HL-60/S4 (cell line): ENCODE measurements around the gene SFTPA1.
"Not testable (repeated sequence)": the region's sequence is repeated elsewhere in the genome, so short reads cannot be mapped to it uniquely, and the experiment has no call there.

Experiments
- in situ Hi-C: fragments of 300-500 bp; cut with MboI; formaldehyde crosslinking; loops from 2 replicates; pipeline ENCODE4 v1.14.3; 2022; ENCODE audit warnings: low sequenced_read_pairs

SFTPA1 gene

DNA sequence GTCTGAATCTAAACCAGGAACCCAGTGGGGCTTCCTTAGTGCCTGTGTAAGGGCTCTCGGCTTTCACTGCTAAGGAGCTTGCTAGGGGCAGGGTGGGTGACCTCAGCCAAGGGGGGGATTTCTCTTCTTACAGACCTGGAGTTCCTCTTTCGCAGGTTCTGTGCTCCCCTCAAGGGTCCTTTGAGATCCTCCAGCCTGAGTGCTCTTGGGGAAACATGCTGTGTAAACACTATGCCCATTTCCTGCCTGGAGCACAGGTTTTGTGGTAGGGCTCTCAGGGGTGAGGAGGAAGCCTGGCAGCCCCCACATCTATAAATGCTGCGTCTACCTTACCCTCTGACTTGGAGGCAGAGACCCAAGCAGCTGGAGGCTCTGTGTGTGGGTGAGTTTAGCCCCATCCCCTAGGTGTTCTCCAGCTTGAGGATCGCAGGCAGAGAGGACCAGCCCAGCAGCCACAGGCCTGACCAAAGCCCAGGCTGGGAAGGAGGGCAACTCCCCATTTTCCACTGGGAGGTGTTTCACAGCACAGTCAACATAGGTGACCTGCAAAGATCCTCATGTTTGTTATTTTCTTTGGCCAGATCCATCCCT lies at the start of gene SFTPA1:
SFTPA1 (plus strand) TSS at position 339 of the 591 bp plus-strand sequence. CDS start 887 bp downstream, outside the sequence.
- in situ Hi-C loops = no loop called here

DNA sequence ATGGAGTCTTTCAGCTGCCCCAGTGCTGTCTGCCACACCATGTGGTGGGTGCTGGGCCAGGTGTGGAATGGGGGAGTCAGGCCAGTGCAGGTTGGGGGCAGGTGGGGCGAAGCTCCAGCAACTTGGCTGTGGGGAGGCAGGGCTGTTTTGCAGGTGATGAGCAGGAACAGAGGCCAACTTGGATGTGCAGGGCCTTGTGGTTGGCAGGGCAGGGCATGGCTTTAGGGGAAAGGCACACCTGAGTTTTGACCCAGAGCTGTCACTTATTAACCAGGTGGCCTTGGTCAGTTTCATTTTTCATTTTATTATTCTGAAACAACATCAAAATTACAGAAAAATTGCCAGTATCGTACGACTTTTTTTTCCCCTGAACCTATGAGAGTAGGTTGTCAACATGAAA lies 49.5 kb upstream of the SFTPA1 start:
- in situ Hi-C loops = loop anchor here (25.0 kb wide), 2 partner anchors 376 to 701 kb away; partner anchors contain the start of gene SFTPD

DNA sequence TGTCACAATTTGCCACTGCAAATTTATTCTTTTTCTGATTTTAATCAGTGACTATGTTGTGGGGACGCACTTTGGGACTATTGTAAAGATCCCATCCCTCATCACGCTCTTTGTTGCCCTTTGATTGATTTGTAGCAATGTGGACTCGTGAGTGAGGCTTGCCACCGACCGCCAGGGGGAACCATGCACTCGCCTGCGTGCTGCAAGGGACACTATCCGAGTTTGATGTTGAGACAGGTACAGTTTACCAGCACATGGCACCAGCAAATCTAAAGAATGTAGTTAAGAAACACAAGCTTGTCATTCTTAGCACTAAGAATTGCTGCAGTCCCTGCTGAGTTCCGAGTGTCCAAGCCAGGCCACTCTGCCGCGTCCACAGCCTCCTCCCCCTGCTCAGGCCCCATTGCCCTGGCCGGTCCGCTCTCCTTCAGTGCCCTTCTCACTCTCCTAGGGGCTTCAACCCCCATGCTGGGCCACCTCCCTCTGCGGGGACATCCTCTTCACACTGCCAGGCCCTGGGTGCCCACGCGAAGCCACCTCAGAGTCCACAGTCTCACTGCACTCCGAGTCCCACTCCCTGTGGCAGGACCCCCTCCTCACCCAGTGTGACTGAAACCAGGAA lies 48.5 kb upstream of the SFTPA1 start:
- in situ Hi-C loops = loop anchor here (25.0 kb wide), 2 partner anchors 375 to 700 kb away; partner anchors contain the start of gene SFTPD

DNA sequence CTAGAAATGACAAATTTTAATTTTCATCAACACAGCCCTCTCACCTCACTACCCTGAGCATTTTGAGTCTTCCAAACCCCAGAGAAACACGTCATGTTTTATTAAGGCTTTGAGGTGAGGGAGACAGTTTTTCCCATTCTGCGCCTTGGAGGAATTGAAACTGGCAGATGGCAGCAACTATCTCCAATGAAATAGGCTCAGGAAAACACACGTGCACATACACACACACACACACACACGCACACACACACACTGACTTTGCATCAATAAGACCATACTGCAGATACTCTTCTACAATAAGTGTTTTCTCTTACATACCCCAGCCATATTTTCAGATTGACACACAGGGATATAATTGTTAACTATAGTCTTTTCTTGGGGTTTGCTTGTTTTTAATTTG lies 47.3 kb upstream of the SFTPA1 start:
- in situ Hi-C loops = loop anchor here (25.0 kb wide), 2 partner anchors 374 to 699 kb away; partner anchors contain the start of gene SFTPD

DNA sequence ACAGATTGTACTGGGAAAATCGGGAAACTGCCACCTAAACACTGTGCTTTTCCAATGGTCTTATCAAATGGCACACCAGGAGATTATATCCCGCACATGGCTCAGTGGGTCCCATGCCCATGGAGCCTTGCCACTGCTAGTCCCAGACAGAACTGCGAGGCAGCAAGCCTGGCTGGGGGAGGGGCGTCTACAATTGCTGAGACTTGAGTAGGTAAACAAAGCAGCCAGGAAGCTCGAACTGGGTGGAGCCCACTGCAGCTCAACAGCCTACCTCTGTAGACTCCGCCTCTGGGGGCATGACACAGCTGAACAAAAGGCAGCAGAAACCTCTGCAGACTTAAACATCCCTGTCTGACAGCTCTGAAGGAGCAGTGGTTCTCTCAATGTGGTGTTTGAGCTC lies 40.1 kb upstream of the SFTPA1 start:
- in situ Hi-C loops = loop anchor here (25.0 kb wide), 2 partner anchors 367 to 692 kb away; partner anchors contain the start of gene SFTPD

DNA sequence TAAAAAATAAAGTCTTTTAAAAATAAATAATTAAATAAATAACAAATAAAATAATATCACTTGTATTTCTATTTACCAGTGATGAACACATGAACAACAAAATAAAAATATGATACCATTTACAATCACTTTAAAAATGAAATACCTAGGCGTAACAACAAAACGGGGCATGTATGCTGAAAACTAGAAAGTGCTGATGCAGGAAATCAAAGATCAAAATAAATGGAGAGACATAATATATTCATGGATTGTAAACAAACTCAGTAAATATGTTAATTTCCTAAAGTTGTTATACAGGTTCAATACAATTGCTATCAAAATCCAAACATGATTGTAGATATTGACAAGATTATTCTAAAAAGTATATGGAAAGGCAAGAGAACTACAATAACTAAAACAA lies 31.4 kb upstream of the SFTPA1 start:
- in situ Hi-C loops = no loop called here

DNA sequence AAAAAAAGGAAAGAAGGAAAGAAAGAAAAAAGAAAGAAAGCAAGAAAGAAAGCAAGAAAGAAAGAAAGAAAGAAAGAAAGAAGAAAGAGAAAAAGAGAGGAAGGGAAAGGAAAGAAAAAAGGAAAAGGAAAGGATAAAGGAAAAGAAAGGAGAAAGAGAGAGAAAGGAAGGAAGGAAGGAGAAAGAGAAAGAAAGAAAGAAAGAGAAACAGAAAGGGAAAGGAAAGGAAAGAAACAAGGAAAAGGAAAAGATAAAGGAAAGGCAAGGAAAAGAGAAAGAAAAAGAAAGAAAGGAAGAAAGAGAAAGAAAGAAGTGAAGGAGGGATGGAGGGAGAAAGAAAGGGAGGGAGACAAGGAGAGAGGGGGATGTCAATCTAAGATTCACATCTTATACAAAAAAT lies 29.7 kb upstream of the SFTPA1 start:
- in situ Hi-C loops = no loop called here

DNA sequence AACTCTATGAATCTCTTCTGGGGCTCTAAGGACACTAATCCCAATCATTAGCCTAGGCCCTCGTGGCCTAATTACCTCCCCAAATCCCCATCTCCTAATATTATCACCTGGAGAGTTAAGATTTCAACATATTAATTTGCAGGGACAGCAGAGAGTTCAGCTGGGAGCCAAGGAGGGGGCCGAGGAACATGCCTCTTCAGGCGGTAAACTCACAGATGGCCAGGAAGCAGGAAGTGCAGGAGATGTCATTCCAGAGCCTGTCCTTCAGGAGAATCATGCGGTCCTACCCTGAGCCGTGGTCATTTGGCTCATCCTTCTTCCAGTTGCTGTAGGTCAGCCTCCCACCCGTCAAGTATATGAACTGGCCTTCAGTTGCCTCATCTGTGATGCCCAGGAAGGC lies 28.6 kb upstream of the SFTPA1 start:
- in situ Hi-C loops = no loop called here

DNA sequence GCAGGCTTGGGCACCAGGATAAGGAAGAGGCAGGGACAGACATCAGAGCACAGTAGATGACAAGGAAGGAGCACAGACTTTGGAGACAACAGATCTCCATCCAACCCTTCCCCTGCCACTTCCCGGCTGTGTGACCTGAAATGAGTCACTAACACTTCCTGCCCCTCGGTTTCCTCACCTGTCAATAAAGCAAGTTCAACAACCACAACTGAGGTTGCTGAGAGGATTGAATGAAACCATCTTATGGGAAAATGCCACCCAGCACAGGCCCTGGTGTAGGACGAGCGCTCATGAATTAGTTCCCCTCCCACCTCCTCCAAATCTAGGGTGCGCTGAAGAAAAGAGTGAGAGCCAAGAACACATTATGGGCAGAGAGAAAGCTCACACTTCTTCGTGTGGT lies 27.8 kb upstream of the SFTPA1 start:
- in situ Hi-C loops = not testable (repeated sequence)

DNA sequence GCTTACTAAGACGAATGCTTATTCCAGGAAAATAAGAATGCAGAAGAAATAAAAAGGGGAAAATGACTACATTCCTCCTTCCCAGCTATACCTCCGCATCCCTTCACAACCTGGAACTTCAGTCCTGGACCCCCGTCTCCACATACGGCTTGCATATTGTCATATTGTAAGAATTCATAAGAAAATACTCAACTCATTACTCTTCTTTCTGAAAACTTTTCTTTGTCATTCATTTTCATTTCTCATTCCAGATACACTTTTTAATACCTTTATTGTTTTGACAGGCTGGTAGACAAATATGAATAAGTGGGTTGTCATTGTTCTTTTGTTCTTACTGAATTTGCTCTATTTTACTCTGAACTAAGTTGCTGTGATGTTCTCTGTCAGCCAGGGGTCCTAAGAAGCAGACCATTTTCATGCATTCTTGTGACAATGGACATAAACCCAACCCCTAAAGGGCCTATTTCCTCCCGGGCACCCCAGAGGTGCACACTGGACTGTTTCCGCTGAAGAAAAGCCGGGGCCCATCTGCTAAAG lies 27.2 kb upstream of the SFTPA1 start:
- in situ Hi-C loops = no loop called here

DNA sequence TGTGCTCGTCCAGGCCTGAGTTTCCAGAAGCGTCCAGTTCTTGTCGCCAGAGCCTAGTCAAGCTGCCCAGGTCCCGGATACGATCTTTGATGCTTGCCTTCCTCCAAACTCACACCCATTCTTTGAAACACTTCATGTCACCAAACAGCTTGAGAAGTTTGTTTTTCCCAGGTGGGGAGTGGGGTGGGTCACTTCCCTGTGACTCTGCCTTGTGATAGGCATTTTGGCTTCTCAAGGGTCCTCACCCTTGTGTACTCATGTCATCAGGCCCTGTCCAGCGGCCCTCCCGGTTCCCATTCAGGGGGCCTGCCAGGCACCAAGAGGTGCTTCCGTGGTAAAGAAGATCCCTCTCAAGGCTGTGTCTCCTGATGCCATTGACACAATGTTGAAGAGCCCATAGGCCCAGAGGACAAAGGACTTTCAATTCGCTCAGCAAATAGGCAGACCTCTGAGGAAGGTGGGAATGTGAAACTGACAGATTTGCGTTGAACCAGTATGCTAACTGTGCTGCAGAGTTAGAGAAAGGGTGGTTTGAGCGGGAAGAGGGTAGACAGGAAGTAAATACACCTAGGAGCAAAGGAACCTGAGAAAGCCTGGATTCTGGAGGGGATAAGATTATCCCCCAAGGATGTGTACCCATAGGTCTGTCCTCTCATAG lies 24.7 kb upstream of the SFTPA1 start:
- in situ Hi-C loops = no loop called here

DNA sequence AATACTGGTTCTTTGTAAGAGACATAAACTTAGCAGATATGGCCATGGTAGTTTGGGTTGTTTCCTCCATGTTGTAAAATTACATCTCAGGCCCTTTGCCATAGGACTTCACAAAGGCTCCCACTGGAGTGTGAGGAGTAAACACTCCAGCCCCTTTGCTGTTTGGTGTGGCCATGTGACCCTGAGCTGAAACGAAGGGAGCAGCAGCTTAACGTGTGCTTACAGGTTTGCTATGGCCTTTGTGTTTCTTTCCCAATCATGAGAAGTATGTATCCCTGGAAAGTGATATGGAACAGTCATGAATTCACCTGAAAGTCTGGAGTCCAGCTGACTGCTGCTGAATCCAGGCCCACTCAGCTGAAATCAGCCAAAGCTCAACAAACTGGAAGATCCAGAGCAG lies 23.8 kb upstream of the SFTPA1 start:
- in situ Hi-C loops = no loop called here

DNA sequence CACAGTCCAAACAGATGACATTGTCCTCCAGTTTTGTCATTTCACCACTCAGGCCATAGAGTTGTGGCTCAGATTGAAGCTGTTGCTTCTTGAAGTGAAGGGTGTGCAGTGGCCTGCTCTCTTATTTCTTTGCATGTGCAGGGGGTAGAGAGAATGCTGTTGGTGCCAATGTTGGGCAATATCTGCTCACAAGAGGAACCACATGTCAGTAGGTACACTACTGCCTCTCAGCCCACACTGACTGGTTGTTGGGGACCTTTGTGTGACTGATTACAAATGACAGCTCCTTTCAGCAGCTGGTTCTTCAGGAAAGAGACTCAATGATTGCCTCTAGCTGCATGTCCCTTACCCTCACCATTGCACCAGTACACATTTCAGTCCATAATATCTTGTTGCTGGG lies 21.9 kb upstream of the SFTPA1 start:
- in situ Hi-C loops = no loop called here

DNA sequence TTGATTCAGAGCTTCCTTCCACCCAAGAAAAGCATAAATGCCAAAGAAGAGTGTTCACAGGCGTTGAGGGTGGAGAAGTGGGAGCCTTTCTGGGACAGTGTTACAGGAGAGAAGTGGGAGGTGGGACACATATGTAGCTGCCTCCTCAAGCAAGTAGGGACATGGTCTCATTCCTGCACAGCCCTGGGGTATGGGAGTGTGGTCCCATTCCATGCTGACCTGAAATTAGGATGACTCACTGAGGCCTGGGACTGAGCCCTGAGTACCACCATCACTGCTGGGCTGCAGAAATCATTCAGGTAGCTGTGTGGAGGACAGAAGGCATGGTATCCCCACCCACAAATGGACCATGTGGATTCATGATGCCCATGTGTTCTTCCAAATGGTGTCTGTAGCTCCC lies 17.4 kb upstream of the SFTPA1 start:
- in situ Hi-C loops = no loop called here

DNA sequence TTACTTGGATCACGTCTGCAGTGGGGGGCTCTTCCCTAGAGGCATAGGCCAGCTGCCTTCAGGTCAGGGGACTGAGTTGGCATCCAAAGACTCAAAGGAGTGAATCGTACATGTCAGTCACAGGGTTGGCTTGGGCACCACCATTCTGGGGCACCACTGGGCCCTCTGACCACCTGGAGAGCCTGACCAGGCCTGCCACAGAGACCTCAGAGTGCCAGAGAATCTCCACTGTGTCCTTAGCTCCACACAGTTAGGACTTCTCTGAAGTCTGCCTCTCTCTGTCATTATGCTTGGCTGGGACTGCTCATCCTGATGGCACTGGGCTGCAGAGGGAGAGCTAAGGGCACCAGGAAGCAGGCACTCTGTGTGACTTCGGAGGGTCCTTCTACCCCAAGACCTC lies 16.2 kb upstream of the SFTPA1 start:
- in situ Hi-C loops = not testable (repeated sequence)

DNA sequence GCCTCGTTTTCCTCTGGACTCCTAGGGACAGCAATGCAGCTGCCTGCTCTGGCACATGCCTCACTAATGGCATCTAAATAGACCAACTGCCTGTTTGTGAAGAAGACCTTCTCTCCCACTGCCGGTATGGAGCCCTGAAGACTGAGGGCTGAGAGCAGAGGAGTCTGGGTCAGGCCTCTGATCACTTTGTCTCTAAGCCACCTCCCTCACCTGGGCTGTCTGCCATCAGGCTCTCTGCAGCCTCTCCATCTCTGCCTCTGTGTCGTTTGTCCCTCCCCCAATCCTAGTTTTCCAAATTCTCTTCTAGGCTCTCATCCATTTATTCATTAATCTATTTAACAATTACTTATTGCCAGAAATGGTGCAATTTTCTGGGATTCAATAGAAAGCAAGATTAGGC lies 15.2 kb upstream of the SFTPA1 start:
- in situ Hi-C loops = no loop called here

DNA sequence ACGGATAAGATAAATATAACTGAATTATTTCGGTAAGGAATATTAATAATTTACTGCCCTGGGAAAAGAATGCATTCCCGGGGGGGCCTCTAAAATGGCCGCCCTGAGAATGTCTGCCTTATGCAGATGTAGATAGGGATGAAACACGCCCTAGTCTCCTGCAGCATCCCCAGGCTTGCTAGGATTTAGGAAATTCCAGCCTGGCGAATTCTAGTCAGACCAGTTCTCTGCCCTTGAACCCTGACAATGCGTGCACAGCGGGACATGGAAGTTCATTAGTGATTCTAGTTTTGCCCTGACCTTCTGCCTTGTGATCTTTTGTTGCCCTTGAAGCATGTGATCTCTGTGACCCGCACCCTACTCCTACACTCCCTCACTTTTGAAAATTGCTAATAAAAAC lies 11.1 kb upstream of the SFTPA1 start:
- in situ Hi-C loops = not testable (repeated sequence)

DNA sequence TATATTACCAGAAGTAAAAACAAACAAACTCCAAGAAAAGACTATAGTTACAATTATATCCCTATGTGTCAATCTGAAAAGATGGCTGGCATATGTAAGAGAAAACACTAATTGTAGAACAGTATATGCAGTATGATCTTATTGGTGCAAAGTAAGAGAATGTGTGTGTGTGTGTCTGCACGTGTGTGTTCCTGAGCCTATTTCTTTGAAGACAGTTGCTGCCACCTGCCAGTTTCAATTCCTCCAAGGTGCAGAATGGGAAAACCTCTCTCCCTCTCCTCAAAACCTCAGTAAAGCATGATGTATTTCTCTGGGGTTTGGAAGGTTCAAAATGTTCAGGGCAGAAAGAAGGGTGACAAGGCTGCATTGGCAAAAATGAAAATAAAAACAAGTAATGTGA lies 8.8 kb upstream of the SFTPA1 start:
- in situ Hi-C loops = no loop called here

DNA sequence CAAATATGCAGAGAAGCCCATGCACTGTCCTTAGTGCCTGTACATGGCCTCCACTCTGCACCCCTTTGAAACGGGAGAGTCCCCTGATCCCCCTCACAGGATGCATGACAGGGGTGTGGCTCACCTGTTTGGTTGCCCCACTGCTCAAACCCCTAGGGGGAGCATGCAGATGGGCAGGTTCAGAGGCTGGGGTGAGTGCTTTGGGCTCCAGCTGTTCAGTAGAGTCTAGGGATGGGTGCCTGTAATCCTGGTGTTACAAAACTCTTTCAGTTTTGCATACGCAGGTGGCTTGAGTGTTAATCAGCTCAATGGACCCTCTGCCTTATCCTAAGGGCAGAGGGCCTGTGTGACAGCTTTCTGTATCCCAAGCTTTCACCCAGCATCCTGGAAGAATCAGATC lies 7.8 kb upstream of the SFTPA1 start:
- in situ Hi-C loops = no loop called here

DNA sequence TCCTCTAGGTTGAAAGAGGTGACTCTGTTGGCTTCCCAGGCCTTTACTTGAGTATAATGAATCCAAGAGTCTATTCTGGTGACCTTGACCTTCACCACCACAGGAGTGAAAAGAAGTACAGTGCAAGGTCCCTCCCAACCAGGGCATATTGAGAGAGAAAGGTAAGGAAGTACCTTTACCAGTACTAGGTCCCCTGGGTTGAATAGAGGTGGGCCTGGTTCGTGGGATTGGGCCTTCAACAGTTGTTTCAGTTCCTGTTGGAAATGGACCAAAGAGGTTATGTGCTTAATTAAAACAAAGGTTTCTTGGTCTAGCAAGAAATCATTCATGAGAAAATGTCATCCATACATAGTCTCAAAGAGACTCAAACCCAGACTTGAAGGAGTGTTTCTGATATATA lies 6.4 kb upstream of the SFTPA1 start:
- in situ Hi-C loops = no loop called here

DNA sequence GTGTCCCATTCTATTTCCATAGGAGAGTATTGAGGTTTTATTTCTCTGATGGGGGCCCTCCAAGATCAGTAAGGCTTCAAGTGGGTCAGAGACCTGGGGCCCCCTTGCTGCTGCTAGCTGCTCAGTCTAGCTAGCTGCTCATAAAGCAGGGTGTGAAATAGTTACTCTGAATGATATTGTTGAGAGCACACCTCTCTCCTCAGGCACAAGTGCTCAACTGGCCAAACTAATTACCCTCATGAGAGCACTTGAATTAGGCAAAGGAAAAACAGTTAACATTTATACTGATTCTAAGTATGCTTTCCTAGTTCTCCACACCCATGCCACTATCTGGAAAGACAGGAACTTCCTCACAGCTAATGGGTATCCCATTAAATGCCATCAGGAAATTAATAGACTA lies 5.4 kb upstream of the SFTPA1 start:
- in situ Hi-C loops = no loop called here
